Hepatocyte (in vitro differentiated cells): ENCODE results near the gene CLK3.

Source experiments
- EZH2 ChIP-seq: fragments of 200-600 bp; sonication (generic); IDR thresholded peaks from 2 replicates; pipeline ENCODE4 v1.6.1; 2016; ENCODE audit warnings: antibody characterized with exemption, mild to moderate bottlenecking, borderline replicate concordance
- EZH2phosphoT487 ChIP-seq: fragments of 200-600 bp; sonication (generic); IDR thresholded peaks from one replicate; pipeline ENCODE4 v1.6.1; 2018; ENCODE audit warnings: antibody characterized with exemption, mild to moderate bottlenecking, low read depth, moderate library complexity; ENCODE audit not compliant: unreplicated experiment, severe bottlenecking
- TF ChIP-seq, protein P1 (sequence below): fragments of 200-600 bp; sonication (generic); IDR thresholded peaks from 2 replicates; pipeline ENCODE4 v1.5.1; 2016; ENCODE audit warnings: antibody characterized with exemption, mild to moderate bottlenecking; ENCODE audit not compliant: poor library complexity

DNA sequence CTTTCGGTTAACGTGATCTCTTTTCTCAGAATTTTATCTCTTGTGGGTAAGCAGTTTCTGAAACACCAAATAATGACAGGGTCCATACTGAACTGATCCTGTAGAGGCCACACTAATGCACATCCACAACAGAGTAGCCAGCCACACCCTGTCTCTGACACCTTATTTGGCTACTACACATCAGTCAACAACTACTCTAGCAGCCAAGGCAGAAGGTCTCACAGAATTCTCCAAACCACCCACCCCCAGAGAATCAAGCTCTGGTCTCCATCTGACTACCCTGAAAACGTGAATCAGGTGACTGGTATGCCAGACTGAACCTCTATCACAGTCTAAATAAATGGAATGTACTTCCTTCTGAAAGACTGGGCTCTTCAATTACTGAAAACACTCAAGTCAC is 42.2 kb downstream of the CLK3 start:
- TF ChIP-seq, protein P1, sequence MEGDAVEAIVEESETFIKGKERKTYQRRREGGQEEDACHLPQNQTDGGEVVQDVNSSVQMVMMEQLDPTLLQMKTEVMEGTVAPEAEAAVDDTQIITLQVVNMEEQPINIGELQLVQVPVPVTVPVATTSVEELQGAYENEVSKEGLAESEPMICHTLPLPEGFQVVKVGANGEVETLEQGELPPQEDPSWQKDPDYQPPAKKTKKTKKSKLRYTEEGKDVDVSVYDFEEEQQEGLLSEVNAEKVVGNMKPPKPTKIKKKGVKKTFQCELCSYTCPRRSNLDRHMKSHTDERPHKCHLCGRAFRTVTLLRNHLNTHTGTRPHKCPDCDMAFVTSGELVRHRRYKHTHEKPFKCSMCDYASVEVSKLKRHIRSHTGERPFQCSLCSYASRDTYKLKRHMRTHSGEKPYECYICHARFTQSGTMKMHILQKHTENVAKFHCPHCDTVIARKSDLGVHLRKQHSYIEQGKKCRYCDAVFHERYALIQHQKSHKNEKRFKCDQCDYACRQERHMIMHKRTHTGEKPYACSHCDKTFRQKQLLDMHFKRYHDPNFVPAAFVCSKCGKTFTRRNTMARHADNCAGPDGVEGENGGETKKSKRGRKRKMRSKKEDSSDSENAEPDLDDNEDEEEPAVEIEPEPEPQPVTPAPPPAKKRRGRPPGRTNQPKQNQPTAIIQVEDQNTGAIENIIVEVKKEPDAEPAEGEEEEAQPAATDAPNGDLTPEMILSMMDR, result no peak
- TF ChIP-seq EZH2 (no peak), EZH2phosphoT487 (no peak)
